GM21526 (cell line): ENCODE measurements around the gene DHRS13.
"Not testable (repeated sequence)": the region's sequence is repeated elsewhere in the genome, so short reads cannot be mapped to it uniquely, and the experiment has no call there.

Experiments used
- ATAC-seq: cut with Tn5 transposase; IDR thresholded peaks from one replicate; pipeline ENCODE4 v1.9.1; 2021; ENCODE audit warnings: moderate library complexity; ENCODE audit not compliant: unreplicated experiment, low FRiP score

Gene DHRS13

DNA sequence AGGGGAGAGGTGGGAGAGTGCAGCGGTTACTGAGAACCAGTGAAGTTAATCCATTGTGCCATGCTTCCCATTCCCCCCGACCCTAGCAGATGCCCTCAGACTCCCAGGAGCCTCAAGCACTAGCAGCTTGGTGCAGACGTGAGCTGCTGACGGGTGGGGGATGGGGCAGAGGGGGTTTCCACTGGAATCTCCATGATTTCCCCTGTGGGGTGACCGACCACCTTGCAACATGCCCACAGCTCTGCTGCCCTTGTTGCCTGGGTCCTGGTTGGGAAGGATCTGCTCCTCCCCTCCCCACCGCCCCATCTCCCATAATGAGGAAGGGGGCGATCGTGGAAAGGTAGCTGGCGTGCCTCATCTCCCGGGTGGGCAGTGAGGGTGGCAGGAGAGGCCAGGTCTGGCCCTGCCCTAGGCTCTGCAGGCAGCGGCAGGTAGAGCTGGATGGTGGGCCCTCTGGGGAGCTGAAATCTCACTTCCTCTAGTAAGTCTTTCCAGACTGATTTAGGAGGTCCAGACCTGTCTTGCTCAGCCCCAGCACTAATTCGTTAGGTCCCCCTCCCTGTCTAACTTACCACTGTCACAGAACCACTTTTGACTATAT is 14.9 kb downstream of the DHRS13 start:
- ATAC-seq: no peak

DNA sequence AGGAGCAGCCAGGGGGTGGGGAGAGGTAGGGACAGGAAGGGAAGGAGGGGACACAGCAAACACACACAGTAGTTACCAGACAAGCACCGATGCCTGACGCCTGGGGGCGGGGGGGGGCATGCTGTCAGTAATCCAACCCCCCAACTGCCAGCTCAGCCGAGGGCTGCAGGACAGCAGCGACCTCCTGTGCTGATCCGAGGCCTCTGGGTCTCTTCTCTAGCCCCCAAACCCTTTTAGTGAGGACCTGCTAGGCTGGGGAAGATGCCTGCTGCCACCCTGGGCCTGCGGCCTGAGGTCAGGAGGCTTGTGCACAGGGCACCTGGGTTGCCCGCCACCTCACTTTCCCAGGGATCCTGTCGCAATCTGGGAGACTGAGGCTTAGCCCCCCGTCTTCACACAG is 16.9 kb downstream of the DHRS13 start:
- no peak for ATAC-seq

DNA sequence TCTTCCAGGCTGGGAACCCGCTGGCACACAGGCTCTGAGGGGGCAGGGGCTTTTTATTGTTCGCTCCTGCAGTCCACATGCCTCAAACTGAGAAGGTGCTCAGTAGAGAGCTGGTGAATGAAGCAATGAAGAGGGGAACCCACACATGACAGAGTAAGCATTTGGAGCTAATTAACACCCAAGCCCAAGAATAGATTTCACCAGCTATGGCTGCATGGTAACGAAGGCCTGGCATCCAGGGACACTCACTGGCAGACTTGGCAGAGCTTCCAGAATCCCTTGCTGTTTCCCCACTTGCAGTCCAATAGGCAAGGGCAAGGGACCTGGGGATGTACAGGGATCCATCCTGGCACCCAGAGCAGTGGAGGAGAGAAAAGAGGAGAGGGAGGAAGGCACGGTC is 17.5 kb downstream of the DHRS13 start:
- no peak for ATAC-seq

DNA sequence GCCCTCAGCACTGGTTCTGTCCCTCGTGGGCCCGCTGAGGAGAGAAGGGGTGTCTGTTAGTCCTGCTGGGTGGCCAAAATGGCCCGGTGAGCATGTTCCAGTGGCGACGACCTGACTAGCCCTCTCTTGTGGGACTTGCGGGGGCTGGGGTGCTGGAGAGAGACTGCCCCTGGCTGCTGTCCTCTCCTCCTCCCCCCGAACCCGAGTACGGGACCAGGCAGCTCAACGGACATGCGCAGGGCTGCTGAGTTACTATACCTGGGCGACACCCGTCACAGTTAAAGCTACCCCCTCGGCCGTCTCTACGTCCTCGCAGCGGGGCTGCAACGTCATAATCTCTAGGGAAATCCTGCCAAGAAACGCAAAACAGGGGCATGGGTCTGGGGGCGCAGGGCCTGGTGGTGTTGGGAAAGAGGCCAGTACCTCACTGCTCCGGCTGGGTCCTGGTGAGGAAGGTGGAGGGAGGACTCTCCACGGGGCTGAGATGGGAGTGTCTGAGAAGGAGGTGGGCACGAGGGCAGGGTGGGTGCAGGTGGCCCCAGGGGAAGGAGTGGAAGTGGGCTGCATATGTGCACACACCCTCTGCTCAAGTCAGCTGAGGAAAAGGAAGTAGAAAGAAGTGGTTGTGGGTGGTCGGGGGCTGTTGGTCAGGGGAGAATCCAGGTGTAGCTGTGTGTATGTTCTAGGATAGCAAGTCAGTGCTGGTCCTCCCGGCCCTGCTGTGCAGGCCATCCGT is 18.7 kb downstream of the DHRS13 start:
- no peak for ATAC-seq

DNA sequence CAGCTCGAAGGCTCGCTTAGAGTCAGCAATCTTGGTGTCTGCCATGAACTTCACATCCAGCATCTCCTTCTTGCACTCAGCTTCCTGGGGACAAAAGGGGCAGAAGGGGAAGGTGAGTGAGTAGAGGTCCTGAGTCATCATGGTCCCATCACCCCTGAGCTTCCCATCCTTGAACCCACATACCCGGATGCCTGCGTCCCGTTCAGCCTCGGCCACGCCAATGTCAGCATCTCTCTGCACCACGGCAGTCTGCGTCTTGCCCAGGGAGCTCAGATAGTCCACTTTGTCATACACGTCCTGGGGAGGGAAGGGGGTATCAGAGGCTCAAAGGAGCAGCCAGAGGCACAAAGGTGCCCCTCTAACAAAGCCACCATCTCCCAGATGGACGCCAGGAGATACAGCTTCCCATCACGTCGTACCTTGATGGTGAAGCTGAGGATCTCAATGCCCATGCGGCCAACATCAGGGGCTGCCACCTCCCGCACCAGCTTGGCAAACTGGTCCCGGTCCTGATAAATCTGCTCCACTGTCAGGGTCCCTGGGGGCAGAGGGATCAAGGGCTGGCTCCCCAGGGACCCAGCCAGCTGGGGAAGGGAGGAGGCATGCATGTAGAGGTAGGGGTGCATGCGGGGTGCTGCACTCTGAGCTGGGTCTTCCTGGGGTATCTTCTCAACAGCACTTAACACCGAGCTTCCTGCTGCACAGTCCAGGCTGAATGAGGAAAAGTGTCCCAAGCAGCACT is 20.6 kb downstream of the DHRS13 start:
- ATAC-seq: no peak

DNA sequence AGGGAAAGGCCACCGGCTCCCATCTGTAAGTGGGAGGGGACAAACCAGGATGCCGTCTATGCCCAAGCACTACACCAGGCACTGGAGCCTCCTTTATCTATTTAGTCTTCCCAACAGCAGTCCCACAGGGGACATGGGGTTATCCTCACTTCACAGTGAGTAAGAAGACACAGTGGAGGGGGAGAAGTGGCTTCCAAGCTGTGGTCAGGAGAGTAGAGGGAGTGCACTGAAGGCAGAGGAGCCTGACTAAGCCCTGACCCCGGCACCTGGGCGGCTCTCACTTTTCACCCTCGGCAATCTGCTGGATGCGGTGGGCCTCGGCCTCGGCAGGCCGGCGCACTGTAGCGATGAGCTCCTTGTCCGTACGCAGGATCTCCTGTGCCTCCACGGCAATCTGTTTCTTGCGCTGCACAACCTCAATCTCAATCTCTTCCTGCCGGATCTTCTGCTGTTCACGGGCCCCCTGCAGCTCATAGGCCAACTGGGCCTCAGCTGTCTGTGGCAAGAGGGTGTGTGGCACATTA is 21.3 kb downstream of the DHRS13 start:
- no peak for ATAC-seq

DNA sequence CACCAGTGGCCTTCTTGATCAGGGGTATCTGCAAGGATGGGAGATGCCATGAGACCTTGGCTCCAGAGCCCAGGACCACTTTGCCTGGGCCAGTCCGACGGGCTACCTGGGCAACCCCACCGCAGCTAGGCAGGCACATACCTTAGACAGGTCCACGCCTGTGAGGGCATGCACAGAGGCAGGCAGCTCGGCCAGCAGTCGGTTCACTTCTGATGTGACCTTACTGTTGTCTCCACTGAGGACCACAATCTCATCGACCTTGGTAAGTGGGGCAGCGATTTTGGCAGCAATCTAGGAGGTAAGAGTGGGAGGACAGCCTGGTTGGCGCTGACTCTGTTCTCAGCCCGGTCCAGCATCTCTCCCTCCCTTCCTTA is 22.3 kb downstream of the DHRS13 start:
- no peak for ATAC-seq

DNA sequence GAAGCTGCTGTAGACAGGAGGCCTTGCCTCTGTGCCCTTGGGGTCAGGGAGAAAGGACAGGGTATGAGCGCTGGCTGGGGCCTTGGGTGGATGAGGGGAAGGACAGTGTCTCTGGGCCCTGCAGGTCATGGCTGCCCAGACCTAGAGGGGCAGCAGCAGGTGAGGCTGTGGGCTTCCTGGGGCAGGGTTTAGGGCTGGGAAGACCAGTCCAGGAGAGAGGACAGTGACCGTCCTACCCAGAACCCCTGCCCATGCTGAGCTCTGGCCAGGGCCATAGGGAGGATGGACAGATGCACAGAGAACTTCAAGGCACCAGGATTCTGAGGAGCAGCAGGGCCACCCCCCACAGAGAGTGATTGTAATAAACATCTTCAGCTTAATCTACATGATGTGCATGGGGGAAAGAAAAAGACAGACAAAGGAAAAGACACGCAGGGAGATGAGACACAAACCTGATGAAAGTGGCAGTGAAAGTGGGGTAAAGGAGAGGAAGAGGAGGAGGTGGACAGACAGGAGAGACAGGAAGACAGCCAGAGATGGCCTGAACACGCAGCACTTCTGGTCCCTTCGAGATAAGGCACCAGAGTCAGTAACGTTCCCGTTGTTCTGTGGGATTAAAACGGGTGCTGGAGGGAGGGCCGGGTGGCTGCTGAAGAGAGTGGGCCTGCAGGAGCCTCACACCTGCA is 22.9 kb downstream of the DHRS13 start:
- ATAC-seq: no peak

DNA sequence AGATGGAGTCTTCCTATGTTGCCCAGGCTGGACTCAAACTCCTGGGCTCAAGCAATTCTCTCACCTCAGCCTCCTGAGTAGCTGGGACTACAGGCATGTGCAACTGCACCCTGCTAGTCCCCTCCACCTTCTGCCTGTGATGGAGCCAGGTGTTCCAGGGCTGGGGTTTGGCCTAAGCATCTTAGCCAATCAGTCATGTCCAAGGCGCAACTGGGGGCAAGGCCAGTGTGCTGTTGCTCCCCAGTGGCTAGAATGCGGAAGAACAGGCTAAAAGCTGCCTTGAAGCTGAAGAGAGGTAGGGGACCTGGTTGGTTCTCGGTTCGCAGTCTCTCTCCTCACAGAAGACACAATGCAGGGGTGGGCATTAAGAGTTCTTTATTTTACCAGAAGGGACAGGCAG is 23.9 kb downstream of the DHRS13 start:
- ATAC-seq: no peak

DNA sequence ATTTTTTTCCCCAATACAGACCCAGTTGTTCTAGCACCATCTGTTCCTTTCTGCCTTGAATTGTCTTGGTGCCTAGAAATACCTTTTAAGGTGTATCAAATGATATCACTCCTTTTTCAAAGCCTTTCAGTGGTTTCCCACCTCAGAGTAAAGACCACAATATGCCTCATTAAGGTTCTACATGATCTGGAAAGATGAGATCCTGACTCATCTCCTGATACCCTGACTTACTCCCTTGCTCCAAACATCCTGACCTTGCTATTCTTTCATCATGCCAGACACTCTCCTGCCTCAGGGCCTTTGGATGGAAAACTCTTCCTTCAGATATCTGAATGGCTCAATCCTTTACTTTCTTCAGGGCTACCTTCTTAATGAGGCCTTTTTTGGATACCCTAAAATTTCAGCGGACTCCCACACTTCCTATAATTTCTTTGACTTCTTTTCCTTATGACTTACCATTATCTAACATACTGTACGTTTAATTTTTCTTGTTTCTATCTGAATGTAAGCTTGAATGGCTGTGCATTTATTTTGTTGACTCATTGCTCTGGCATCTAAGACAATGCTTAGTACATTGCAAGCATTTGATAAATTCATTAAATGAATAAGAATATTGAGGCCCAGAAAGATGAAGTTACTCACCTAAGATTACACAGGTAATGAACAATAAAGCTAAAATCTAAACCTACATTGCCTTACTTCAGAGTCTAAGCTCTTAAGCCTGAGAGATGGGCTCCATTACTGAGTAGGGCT is 24.5 kb downstream of the DHRS13 start:
- ATAC-seq: no peak

DNA sequence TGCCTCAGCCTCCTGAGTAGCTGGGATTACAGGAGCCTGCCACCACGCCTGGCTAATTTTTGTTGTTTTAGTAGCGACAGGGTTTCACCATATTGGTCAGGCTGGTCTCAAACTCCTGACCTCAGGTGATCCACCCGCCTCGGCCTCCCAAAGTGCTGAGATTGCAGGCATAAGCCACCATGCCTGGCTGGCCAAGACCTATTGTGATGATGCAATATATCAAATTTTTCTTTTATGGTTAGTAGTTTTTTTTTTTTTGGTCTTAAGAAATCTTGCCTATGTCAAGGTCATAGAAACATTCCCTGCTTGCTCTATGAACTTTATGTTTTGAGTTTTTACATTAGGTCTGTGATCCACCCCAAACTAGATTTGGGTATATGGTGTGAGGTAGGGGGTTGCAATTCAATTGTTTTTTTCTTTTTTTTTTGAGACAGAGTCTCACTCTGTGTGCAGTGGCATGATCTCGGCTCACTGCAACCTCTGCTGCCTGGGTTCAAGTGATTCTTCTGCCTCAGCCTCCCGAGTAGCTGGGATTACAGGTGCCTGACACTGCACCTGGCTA is 25.6 kb downstream of the DHRS13 start:
- not testable (repeated sequence) for ATAC-seq

DNA sequence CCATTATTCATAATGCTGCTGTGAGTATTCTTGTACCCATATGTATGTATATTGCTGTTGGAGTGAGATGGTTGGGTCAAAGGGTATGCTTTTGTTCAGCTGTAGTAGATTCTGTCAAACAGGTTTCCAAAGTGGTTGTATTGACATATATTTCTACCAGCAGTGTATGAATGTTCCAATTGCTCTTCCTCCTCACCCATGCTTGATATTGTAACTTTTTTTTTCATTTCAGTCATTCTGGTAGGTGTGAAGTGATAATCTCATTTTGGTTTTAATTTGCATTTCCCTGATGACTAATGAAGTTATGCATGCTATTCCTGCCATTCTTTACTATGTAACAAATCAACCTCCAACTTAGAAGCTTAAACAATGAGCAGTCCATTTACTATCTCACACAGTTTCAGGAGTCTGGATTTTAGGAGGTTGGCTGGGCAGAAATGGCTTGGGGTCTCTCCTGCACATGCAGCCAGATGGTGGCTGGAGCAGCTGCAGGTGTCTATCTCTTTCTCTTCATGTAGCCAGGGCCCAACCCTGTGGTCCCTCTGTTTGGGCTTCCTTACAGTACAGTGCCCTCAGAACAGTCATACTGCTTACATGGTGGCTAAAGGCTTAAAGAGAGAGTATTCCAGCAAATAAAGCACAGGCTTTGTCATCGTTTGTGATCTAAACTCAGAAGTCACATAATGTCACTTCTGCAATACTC is 26.9 kb downstream of the DHRS13 start:
- no peak for ATAC-seq

DNA sequence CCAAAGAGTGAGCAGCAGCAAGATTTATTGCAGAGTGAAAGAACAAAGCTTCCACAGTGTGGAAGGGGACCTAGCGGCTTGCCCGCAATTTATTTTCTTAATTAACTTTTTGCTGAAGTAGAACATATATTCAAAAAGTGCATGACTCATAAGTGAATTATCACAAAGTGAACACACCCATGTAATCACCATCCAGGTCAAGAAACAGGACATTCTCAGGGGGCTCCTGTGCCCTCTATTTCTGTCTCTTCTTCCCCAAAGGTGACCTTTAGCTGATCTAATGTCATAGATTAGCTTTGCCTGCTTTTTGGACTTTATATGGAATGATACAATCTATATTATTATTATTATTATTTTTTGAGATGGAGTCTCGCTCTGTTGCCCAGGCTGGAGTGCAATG is 28.1 kb downstream of the DHRS13 start:
- no peak for ATAC-seq

DNA sequence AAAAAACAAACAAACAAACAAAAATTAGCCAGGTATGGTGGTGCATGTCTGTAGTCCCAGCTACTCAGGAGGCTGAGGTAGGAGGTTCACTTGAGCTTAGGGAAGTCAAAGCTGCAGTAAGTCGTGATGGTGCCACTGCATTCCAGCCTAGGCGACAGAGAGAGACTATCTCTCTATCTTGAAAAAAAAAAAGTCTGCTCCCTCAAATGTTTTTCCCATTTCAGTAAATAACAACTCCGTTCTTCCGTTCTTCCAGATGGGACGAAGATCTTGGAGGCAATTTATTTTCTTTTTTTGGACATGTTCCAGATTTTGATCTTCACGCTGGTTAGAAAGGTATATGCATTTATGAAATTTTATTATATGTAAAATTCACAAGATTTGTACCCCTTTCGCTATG is 29.0 kb downstream of the DHRS13 start:
- ATAC-seq: no peak

DNA sequence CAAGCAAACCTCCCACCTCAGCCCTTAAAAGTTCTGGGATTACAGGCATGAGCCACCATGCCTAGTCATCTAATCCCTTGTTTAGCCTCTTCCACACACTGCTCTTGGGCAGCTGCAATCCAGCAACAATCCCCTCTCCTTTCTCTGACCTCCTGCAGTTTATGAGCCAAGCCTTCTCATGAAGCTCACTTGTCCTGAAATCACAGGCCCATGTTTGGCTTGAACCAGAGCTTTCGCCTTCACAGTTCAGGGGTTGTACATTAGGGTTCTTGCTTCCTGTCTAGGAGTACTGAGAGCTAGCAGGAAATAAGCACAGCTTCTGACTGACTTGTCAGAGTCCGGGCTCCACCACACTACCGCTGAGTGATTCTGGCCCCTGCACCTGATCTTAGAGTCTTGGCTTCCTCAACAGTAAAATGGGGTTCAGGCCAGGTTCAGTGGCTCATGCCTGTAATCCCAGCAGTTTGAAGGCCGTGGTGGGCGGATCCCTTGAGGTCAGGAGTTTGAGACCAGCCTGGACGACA is 31.8 kb downstream of the DHRS13 start:
- ATAC-seq: peak; percentile 84

DNA sequence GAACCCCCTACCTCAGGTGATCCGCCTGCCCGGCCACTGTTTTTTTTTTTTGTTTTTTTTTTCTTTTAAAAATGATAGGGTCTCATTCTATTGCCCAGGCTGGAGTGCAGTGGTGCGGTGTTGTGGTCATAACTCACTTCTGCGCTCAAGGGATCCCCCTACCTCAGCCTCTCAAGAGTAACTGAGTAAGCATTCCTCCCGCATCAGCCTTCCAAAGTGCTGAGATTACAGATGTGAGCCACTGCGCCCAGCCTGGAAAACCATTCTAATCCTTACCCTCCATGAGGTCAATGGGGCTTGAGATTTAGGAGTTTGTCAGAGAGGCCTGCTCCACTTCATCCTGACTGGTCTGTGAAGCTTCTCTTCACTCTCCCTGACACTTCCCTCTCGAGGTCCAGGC is 35.6 kb downstream of the DHRS13 start:
- ATAC-seq: no peak

DNA sequence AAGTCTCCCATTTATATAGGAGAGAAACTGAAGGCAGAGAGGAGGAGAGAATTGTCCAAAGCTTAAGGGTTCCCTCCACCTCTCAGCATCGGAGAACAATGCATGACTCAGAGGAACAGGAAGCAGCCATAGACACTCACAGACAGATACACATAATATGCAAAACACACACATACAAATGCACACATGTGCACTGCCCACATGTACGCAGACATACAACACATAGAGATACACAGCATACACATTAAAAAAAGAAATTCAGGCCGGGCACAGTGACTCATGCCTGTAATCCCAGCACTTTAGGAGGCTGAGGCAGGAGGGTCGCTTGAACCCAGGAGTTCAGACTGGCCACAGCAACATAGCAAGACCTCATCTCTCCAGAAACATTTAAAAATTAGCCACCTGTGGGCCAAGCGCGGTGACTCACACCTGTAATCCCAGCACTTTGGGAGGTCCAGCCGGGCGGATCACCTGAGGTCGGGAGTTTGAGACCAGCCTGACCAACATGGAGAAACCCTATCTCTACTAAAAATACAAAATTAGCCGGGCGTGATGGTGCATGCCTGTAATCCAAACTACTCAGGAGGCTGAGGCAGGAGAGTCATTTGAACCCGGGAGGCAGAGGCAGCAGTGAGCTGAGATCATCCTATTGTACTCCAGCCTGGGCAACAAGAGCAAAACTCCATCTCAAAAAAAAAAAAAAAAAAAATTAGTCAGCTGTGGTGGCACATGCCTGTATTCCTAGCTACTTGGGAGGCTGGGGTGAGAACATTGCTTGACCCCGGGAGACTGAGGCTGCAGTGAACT is 36.7 kb downstream of the DHRS13 start:
- ATAC-seq: no peak
